ENCODE measurements around the gene TOMM20.
"Not testable (repeated sequence)": the region's sequence is repeated elsewhere in the genome, so short reads cannot be mapped to it uniquely, and the experiment has no call there.

TOMM20 gene

GRCh38 chr1:235100194-235100772 lies 28.4 kb downstream of the TOMM20 start:
- DNase-seq: no peak

- DNase-seq: no peak
Measured at GRCh38 chr1:235098991-235099390, 29.6 kb downstream of the TOMM20 start.

GRCh38 chr1:235098547-235098946 lies 30.1 kb downstream of the TOMM20 start:
- DNase-seq: no peak

GRCh38 chr1:235097501-235097900 lies 31.1 kb downstream of the TOMM20 start:
- not testable (repeated sequence) for DNase-seq

- no peak for DNase-seq
Measured at GRCh38 chr1:235095938-235096562, 32.6 kb downstream of the TOMM20 start.

- DNase-seq: peak; percentile 72
Measured at GRCh38 chr1:235093696-235094592, 34.7 kb downstream of the TOMM20 start.

GRCh38 chr1:235093013-235093695 lies 35.5 kb downstream of the TOMM20 start:
- no peak for DNase-seq

GRCh38 chr1:235092415-235092814 lies 36.2 kb downstream of the TOMM20 start:
- DNase-seq: not testable (repeated sequence)

- DNase-seq: not testable (repeated sequence)
Measured at GRCh38 chr1:235092045-235092406, 36.6 kb downstream of the TOMM20 start.

- DNase-seq: not testable (repeated sequence)
Measured at GRCh38 chr1:235091319-235092044, 37.2 kb downstream of the TOMM20 start.

- no peak for DNase-seq
Measured at GRCh38 chr1:235090406-235091069, 38.1 kb downstream of the TOMM20 start.

- DNase-seq: no peak
Measured at GRCh38 chr1:235088907-235089306, 39.7 kb downstream of the TOMM20 start.

- no peak for DNase-seq
Measured at GRCh38 chr1:235088430-235088829, 40.2 kb downstream of the TOMM20 start.

GRCh38 chr1:235087906-235088305 lies 40.7 kb downstream of the TOMM20 start:
- no peak for DNase-seq

GRCh38 chr1:235085411-235086117 lies 43.1 kb downstream of the TOMM20 start:
- DNase-seq: not testable (repeated sequence)

- DNase-seq: not testable (repeated sequence)
Measured at GRCh38 chr1:235080788-235081187, 47.8 kb downstream of the TOMM20 start.

- not testable (repeated sequence) for DNase-seq
Measured at GRCh38 chr1:235080297-235080657, 48.4 kb downstream of the TOMM20 start.

GRCh38 chr1:235079443-235080296 lies 49.0 kb downstream of the TOMM20 start:
- peak; percentile 41 for DNase-seq

GRCh38 chr1:235078480-235079381 lies 49.9 kb downstream of the TOMM20 start:
- no peak for DNase-seq
